ENCODE measurements around the gene MEIOC.
"Not testable (repeated sequence)": the region's sequence is repeated elsewhere in the genome, so short reads cannot be mapped to it uniquely, and the experiment has no call there.

The MEIOC gene

GRCh38 chr17:44655983-44656710 lies at the start of gene MEIOC:
TSS of gene MEIOC (plus strand) at chr17:44656468. CDS start at chr17:44656614, 146 bp downstream.
- H3K4me1 Mint-ChIP-seq: peaks cover 5% of the 10 kb centered on the region
- no peaks in the 10 kb centered on the region for H3K36me3 Mint-ChIP-seq
- peak within 1 kb of the TSS; percentile 54 for H3K4me3 Mint-ChIP-seq
- DNase-seq (ENCODE audit: low spot score in 2 of 2): peak in 1 of 2 donors; percentile 11
- H3K9me3 Mint-ChIP-seq: no peaks in the 10 kb centered on the region
- peak; percentile 75 for ATAC-seq
- H3K27ac Mint-ChIP-seq: no peak within 1 kb of the TSS

GRCh38 chr17:44606658-44607057 lies 49.6 kb upstream of the MEIOC start:
- ATAC-seq (no peak), DNase-seq (ENCODE audit: low spot score in 2 of 2) (no peak)
- Mint-ChIP-seq H3K4me3 (no peak overlapping the region), H3K4me1 (no peaks in the 10 kb centered on the region), H3K27ac (no peak overlapping the region), H3K9me3 (no peaks in the 10 kb centered on the region), H3K36me3 (no peaks in the 10 kb centered on the region)

GRCh38 chr17:44607836-44608690 lies 48.2 kb upstream of the MEIOC start:
- DNase-seq (ENCODE audit: low spot score in 2 of 2) (no peak), ATAC-seq (no peak)
- no peak overlapping the region for H3K27ac Mint-ChIP-seq
- no peaks in the 10 kb centered on the region for H3K36me3 Mint-ChIP-seq
- H3K4me3 Mint-ChIP-seq: no peak overlapping the region
- H3K9me3 Mint-ChIP-seq: no peaks in the 10 kb centered on the region
- no peaks in the 10 kb centered on the region for H3K4me1 Mint-ChIP-seq

GRCh38 chr17:44608727-44609435 lies 47.4 kb upstream of the MEIOC start:
- H3K9me3 Mint-ChIP-seq: no peaks in the 10 kb centered on the region
- no peak for ATAC-seq
- H3K4me1 Mint-ChIP-seq: no peaks in the 10 kb centered on the region
- H3K27ac Mint-ChIP-seq: no peak overlapping the region
- H3K4me3 Mint-ChIP-seq: no peak overlapping the region
- no peaks in the 10 kb centered on the region for H3K36me3 Mint-ChIP-seq
- no peak for DNase-seq (ENCODE audit: low spot score in 2 of 2)

- Mint-ChIP-seq H3K27ac (no peak overlapping the region), H3K4me3 (no peak overlapping the region)
- no peak for DNase-seq (ENCODE audit: low spot score in 2 of 2)
Observed at GRCh38 chr17:44610331-44610730, 45.9 kb upstream of the MEIOC start.

GRCh38 chr17:44610871-44611270 lies 45.4 kb upstream of the MEIOC start:
- no peak overlapping the region for H3K4me3 Mint-ChIP-seq
- H3K36me3 Mint-ChIP-seq: no peaks in the 10 kb centered on the region

More at GRCh38 chr17:44610331-44610730, 45.9 kb upstream of the MEIOC start:
- Mint-ChIP-seq H3K9me3 (no peaks in the 10 kb centered on the region), H3K36me3 (no peaks in the 10 kb centered on the region), H3K4me1 (no peaks in the 10 kb centered on the region)
- ATAC-seq: no peak

GRCh38 chr17:44614862-44615261 lies 41.4 kb upstream of the MEIOC start:
- Mint-ChIP-seq H3K4me1 (no peaks in the 10 kb centered on the region), H3K27ac (no peak overlapping the region), H3K9me3 (no peaks in the 10 kb centered on the region), H3K36me3 (no peaks in the 10 kb centered on the region), H3K4me3 (no peak overlapping the region)
- ATAC-seq (no peak), DNase-seq (ENCODE audit: low spot score in 2 of 2) (no peak)

More at GRCh38 chr17:44610871-44611270, 45.4 kb upstream of the MEIOC start:
- no peak overlapping the region for H3K27ac Mint-ChIP-seq
- no peaks in the 10 kb centered on the region for H3K4me1 Mint-ChIP-seq
- ATAC-seq (no peak), DNase-seq (ENCODE audit: low spot score in 2 of 2) (no peak)
- H3K9me3 Mint-ChIP-seq: no peaks in the 10 kb centered on the region

GRCh38 chr17:44618652-44619051 lies 37.6 kb upstream of the MEIOC start:
- not testable (repeated sequence) for H3K4me3 Mint-ChIP-seq; H3K4me1 Mint-ChIP-seq; ATAC-seq; H3K36me3 Mint-ChIP-seq; H3K27ac Mint-ChIP-seq; DNase-seq (ENCODE audit: low spot score in 2 of 2); H3K9me3 Mint-ChIP-seq

GRCh38 chr17:44623070-44623725 lies 33.1 kb upstream of the MEIOC start:
- ATAC-seq (no peak), DNase-seq (ENCODE audit: low spot score in 2 of 2) (no peak)
- no peaks in the 10 kb centered on the region for H3K9me3 Mint-ChIP-seq
- H3K27ac Mint-ChIP-seq: no peak overlapping the region
- no peaks in the 10 kb centered on the region for H3K4me1 Mint-ChIP-seq
- no peaks in the 10 kb centered on the region for H3K36me3 Mint-ChIP-seq
- H3K4me3 Mint-ChIP-seq: no peak overlapping the region

- H3K4me1 Mint-ChIP-seq: no peaks in the 10 kb centered on the region
- H3K36me3 Mint-ChIP-seq: no peaks in the 10 kb centered on the region
- ATAC-seq: no peak
- H3K4me3 Mint-ChIP-seq: no peak overlapping the region
- DNase-seq (ENCODE audit: low spot score in 2 of 2): no peak
- no peak overlapping the region for H3K27ac Mint-ChIP-seq
- H3K9me3 Mint-ChIP-seq: no peaks in the 10 kb centered on the region
Observed at GRCh38 chr17:44627513-44628242, 28.6 kb upstream of the MEIOC start.

GRCh38 chr17:44628243-44629188 lies 27.8 kb upstream of the MEIOC start:
- Mint-ChIP-seq H3K4me3 (no peak overlapping the region), H3K9me3 (no peaks in the 10 kb centered on the region), H3K27ac (no peak overlapping the region), H3K36me3 (no peaks in the 10 kb centered on the region), H3K4me1 (no peaks in the 10 kb centered on the region)
- ATAC-seq (no peak), DNase-seq (ENCODE audit: low spot score in 2 of 2) (no peak)

GRCh38 chr17:44629314-44629713 lies 27.0 kb upstream of the MEIOC start:
- Mint-ChIP-seq H3K4me3 (no peak overlapping the region), H3K36me3 (no peaks in the 10 kb centered on the region), H3K27ac (no peak overlapping the region), H3K4me1 (no peaks in the 10 kb centered on the region), H3K9me3 (no peaks in the 10 kb centered on the region)
- DNase-seq (ENCODE audit: low spot score in 2 of 2) (no peak), ATAC-seq (no peak)

- Mint-ChIP-seq H3K36me3 (no peaks in the 10 kb centered on the region), H3K4me1 (no peaks in the 10 kb centered on the region), H3K4me3 (no peak overlapping the region), H3K9me3 (no peaks in the 10 kb centered on the region), H3K27ac (no peak overlapping the region)
- no peak for DNase-seq (ENCODE audit: low spot score in 2 of 2)
- ATAC-seq: no peak
Observed at GRCh38 chr17:44630703-44631102, 25.6 kb upstream of the MEIOC start.

GRCh38 chr17:44633998-44634397 lies 22.3 kb upstream of the MEIOC start:
- ATAC-seq (no peak), DNase-seq (ENCODE audit: low spot score in 2 of 2) (no peak)
- H3K27ac Mint-ChIP-seq: no peak overlapping the region
- no peaks in the 10 kb centered on the region for H3K36me3 Mint-ChIP-seq
- H3K4me3 Mint-ChIP-seq: no peak overlapping the region
- no peaks in the 10 kb centered on the region for H3K4me1 Mint-ChIP-seq
- H3K9me3 Mint-ChIP-seq: no peaks in the 10 kb centered on the region
